Nephron (organoid): ENCODE results near the gene SLC25A33.

Experiments
- H3K27ac Mint-ChIP-seq, 3 experiments: 2 replicates each; pipeline ENCODE4 v1.8.0; 2020; ENCODE audit warnings: mixed read lengths in 3 of 3, mild to moderate bottlenecking in 2 of 3, moderate library complexity in 1 of 3
- H3K27me3 Mint-ChIP-seq: 2 replicates; pipeline ENCODE4 v1.8.0; 2021; ENCODE audit warnings: low read depth, mild to moderate bottlenecking, moderate library complexity, mixed read lengths
- H3K36me3 Mint-ChIP-seq: 2 replicates; pipeline ENCODE4 v1.8.0; 2020; ENCODE audit warnings: low read depth, mixed read lengths
- H3K4me1 Mint-ChIP-seq: 2 replicates; pipeline ENCODE4 v1.8.0; 2020; ENCODE audit warnings: mixed read lengths
- H3K4me3 Mint-ChIP-seq, 3 experiments: 2 replicates each; pipeline ENCODE4 v1.8.0; 2020; ENCODE audit warnings: mild to moderate bottlenecking in 3 of 3, mixed read lengths in 3 of 3, moderate library complexity in 2 of 3
- H3K9me3 Mint-ChIP-seq: 2 replicates; pipeline ENCODE4 v1.8.0; 2020; ENCODE audit warnings: mixed read lengths
- CTCF ChIP-seq, 3 experiments: fragments of 200-600 bp; sonication (generic); IDR thresholded peaks; one replicate each; pipeline ENCODE4 v1.5.0; 2021; ENCODE audit warnings: antibody characterized with exemption in 3 of 3; ENCODE audit not compliant: unreplicated experiment in 3 of 3

SLC25A33 gene

GRCh38 chr1:9549955-9550546 lies 10.8 kb downstream of the SLC25A33 start:
- Mint-ChIP-seq H3K27ac (no peak overlapping the region), H3K4me3 (no peak overlapping the region), H3K9me3 (no peaks in the 10 kb centered on the region), H3K27me3 (no peaks in the 10 kb centered on the region), H3K36me3 (peaks cover 6% of the 10 kb centered on the region), H3K4me1 (no peaks in the 10 kb centered on the region)
- no peak for TF ChIP-seq CTCF (IDR thresholded peaks at IDR 0.05; ENCODE audit: unreplicated experiment in 3 of 3)

GRCh38 chr1:9551984-9552383 lies 12.7 kb downstream of the SLC25A33 start:
- Mint-ChIP-seq H3K36me3 (peaks cover 22% of the 10 kb centered on the region), H3K27me3 (no peaks in the 10 kb centered on the region), H3K27ac (peak overlapping the region in 1 of 3 experiments; percentile 31), H3K4me3 (no peak overlapping the region), H3K4me1 (no peaks in the 10 kb centered on the region), H3K9me3 (no peaks in the 10 kb centered on the region)
- TF ChIP-seq CTCF (IDR thresholded peaks at IDR 0.05; ENCODE audit: unreplicated experiment in 3 of 3), result no peak

GRCh38 chr1:9553736-9554144 lies 14.5 kb downstream of the SLC25A33 start:
- peaks cover 29% of the 10 kb centered on the region for H3K36me3 Mint-ChIP-seq
- no peak overlapping the region for H3K4me3 Mint-ChIP-seq
- no peaks in the 10 kb centered on the region for H3K9me3 Mint-ChIP-seq
- H3K27me3 Mint-ChIP-seq, result no peaks in the 10 kb centered on the region
- peaks cover 4% of the 10 kb centered on the region for H3K4me1 Mint-ChIP-seq
- TF ChIP-seq CTCF (IDR thresholded peaks at IDR 0.05; ENCODE audit: unreplicated experiment in 3 of 3), result no peak
- no peak overlapping the region for H3K27ac Mint-ChIP-seq

GRCh38 chr1:9555942-9556341 lies 16.7 kb downstream of the SLC25A33 start:
- Mint-ChIP-seq H3K4me3 (no peak overlapping the region), H3K36me3 (peaks cover 33% of the 10 kb centered on the region), H3K27ac (no peak overlapping the region), H3K9me3 (no peaks in the 10 kb centered on the region), H3K4me1 (peaks cover 9% of the 10 kb centered on the region), H3K27me3 (no peaks in the 10 kb centered on the region)
- no peak for TF ChIP-seq CTCF (IDR thresholded peaks at IDR 0.05; ENCODE audit: unreplicated experiment in 3 of 3)

- Mint-ChIP-seq H3K27me3 (no peaks in the 10 kb centered on the region), H3K9me3 (no peaks in the 10 kb centered on the region), H3K4me3 (no peak overlapping the region), H3K4me1 (peaks cover 16% of the 10 kb centered on the region), H3K27ac (no peak overlapping the region), H3K36me3 (peaks cover 40% of the 10 kb centered on the region)
- no peak for TF ChIP-seq CTCF (IDR thresholded peaks at IDR 0.05; ENCODE audit: unreplicated experiment in 3 of 3)
Observed at GRCh38 chr1:9557624-9558023, 18.4 kb downstream of the SLC25A33 start.

GRCh38 chr1:9558271-9558945 lies 19.1 kb downstream of the SLC25A33 start:
- Mint-ChIP-seq H3K4me1 (peaks cover 16% of the 10 kb centered on the region), H3K4me3 (no peak overlapping the region), H3K36me3 (peaks cover 45% of the 10 kb centered on the region), H3K27ac (peak overlapping the region in 2 of 3 experiments; percentile 2 to 82), H3K27me3 (no peaks in the 10 kb centered on the region), H3K9me3 (no peaks in the 10 kb centered on the region)
- no peak for TF ChIP-seq CTCF (IDR thresholded peaks at IDR 0.05; ENCODE audit: unreplicated experiment in 3 of 3)
